ENCODE measurements around the gene CDY2A.
"Not testable (repeated sequence)": the region's sequence is repeated elsewhere in the genome, so short reads cannot be mapped to it uniquely, and the experiment has no call there.

The CDY2A gene

GRCh38 chrY:18025487-18025886, at the start of gene CDY2A:
Gene CDY2A, plus strand, starts transcription at chrY:18025787. Its CDS starts 328 bp downstream, at chrY:18026115.
- H3K27ac ChIP-seq = not testable (repeated sequence)

- not testable (repeated sequence) for H3K27ac ChIP-seq
Measured at GRCh38 chrY:17997586-17997985, 28.0 kb upstream of the CDY2A start.

- H3K27ac ChIP-seq = not testable (repeated sequence)
Measured at GRCh38 chrY:17998266-17998665, 27.3 kb upstream of the CDY2A start.

- not testable (repeated sequence) for H3K27ac ChIP-seq
Measured at GRCh38 chrY:18023897-18024296, 1.7 kb upstream of the CDY2A start.

GRCh38 chrY:18028845-18029244, 3.3 kb downstream of the CDY2A start:
- H3K27ac ChIP-seq = not testable (repeated sequence)

- not testable (repeated sequence) for H3K27ac ChIP-seq
Measured at GRCh38 chrY:18030178-18030577, 4.6 kb downstream of the CDY2A start.

GRCh38 chrY:18034100-18034814, 8.7 kb downstream of the CDY2A start:
- not testable (repeated sequence) for H3K27ac ChIP-seq

- not testable (repeated sequence) for H3K27ac ChIP-seq
Measured at GRCh38 chrY:18034864-18035263, 9.3 kb downstream of the CDY2A start.

GRCh38 chrY:18044990-18045389, 19.4 kb downstream of the CDY2A start:
- not testable (repeated sequence) for H3K27ac ChIP-seq

GRCh38 chrY:18048149-18049040, 22.8 kb downstream of the CDY2A start:
- not testable (repeated sequence) for H3K27ac ChIP-seq

- not testable (repeated sequence) for H3K27ac ChIP-seq
Measured at GRCh38 chrY:18049061-18049460, 23.5 kb downstream of the CDY2A start.

GRCh38 chrY:18056473-18056872, 30.9 kb downstream of the CDY2A start:
- H3K27ac ChIP-seq = not testable (repeated sequence)

- H3K27ac ChIP-seq = not testable (repeated sequence)
Measured at GRCh38 chrY:18073464-18073863, 47.9 kb downstream of the CDY2A start.

All from C4-2B (cell line).